Skeletal muscle satellite cell (primary cell): Measurements from ENCODE around the gene FBLN1.

ENCODE experiments used
- H3K27me3 ChIP-seq: 2 replicates; pipeline ENCODE4 v1.7.0; 2013; ENCODE audit warnings: low read length; ENCODE audit not compliant: control insufficient read depth, insufficient read depth
- H3K36me3 ChIP-seq: 2 replicates; pipeline ENCODE4 v1.7.0; 2013; ENCODE audit warnings: mild to moderate bottlenecking, control low read depth, low read length; ENCODE audit not compliant: insufficient read depth
- H3K4me1 ChIP-seq: 2 replicates; pipeline ENCODE4 v1.7.0; 2013; ENCODE audit warnings: low read length; ENCODE audit not compliant: control insufficient read depth, insufficient read depth
- H3K4me2 ChIP-seq: 2 replicates; pipeline ENCODE4 v1.7.0; 2013; ENCODE audit warnings: mild to moderate bottlenecking, low read length
- H3K4me3 ChIP-seq: 2 replicates; pipeline ENCODE4 v1.7.0; 2013; ENCODE audit warnings: low read length
- H3K9ac ChIP-seq: 2 replicates; pipeline ENCODE4 v1.7.0; 2013; ENCODE audit warnings: mild to moderate bottlenecking, low read depth, low read length, moderate library complexity
- H3K9me3 ChIP-seq: replicated peaks from 2 replicates; pipeline ENCODE4 v1.7.0; 2013; ENCODE audit warnings: mild to moderate bottlenecking, control low read depth, low read length

FBLN1 gene

GRCh38 chr22:45507798-45508197, 5.1 kb downstream of the FBLN1 start:
- Histone ChIP-seq H3K27me3 (no peaks in the 10 kb centered on the region), H3K4me1 (peaks cover 41% of the 10 kb centered on the region), H3K4me2 (no peak overlapping the region), H3K36me3 (no peaks in the 10 kb centered on the region), H3K9me3 (no peaks in the 10 kb centered on the region), H3K9ac (no peak overlapping the region), H3K4me3 (no peak overlapping the region)

GRCh38 chr22:45508814-45509213, 6.1 kb downstream of the FBLN1 start:
- Histone ChIP-seq H3K9me3 (no peaks in the 10 kb centered on the region), H3K4me1 (peaks cover 34% of the 10 kb centered on the region), H3K36me3 (no peaks in the 10 kb centered on the region), H3K9ac (no peak overlapping the region), H3K4me3 (no peak overlapping the region), H3K27me3 (no peaks in the 10 kb centered on the region), H3K4me2 (no peak overlapping the region)

- Histone ChIP-seq H3K4me1 (peaks cover 21% of the 10 kb centered on the region), H3K9ac (no peak overlapping the region), H3K4me3 (no peak overlapping the region), H3K27me3 (no peaks in the 10 kb centered on the region), H3K4me2 (no peak overlapping the region), H3K9me3 (no peaks in the 10 kb centered on the region), H3K36me3 (no peaks in the 10 kb centered on the region)
These were observed 7.9 kb downstream of the FBLN1 start for GRCh38 chr22:45510376-45511232.

GRCh38 chr22:45511847-45512261, 9.2 kb downstream of the FBLN1 start:
- H3K4me1 ChIP-seq = peaks cover 33% of the 10 kb centered on the region
- H3K9me3 ChIP-seq = no peaks in the 10 kb centered on the region
- H3K36me3 ChIP-seq = no peaks in the 10 kb centered on the region
- H3K4me3 ChIP-seq = no peak overlapping the region
- no peaks in the 10 kb centered on the region for H3K27me3 ChIP-seq
- H3K9ac ChIP-seq = peak overlapping the region; percentile 19
- peak overlapping the region; percentile 38 for H3K4me2 ChIP-seq

- Histone ChIP-seq H3K36me3 (no peaks in the 10 kb centered on the region), H3K4me3 (no peak overlapping the region), H3K4me2 (peak overlapping the region; percentile 38), H3K4me1 (peaks cover 38% of the 10 kb centered on the region), H3K9me3 (no peaks in the 10 kb centered on the region), H3K9ac (no peak overlapping the region), H3K27me3 (no peaks in the 10 kb centered on the region)
These were observed 9.7 kb downstream of the FBLN1 start for GRCh38 chr22:45512363-45512762.

- Histone ChIP-seq H3K36me3 (peaks cover 3% of the 10 kb centered on the region), H3K9me3 (no peaks in the 10 kb centered on the region), H3K4me2 (no peak overlapping the region), H3K27me3 (no peaks in the 10 kb centered on the region), H3K9ac (no peak overlapping the region), H3K4me3 (no peak overlapping the region), H3K4me1 (peaks cover 51% of the 10 kb centered on the region)
These were observed 13.0 kb downstream of the FBLN1 start for GRCh38 chr22:45515676-45516075.

GRCh38 chr22:45516163-45516562, 13.5 kb downstream of the FBLN1 start:
- Histone ChIP-seq H3K27me3 (no peaks in the 10 kb centered on the region), H3K36me3 (peaks cover 3% of the 10 kb centered on the region), H3K4me2 (no peak overlapping the region), H3K9me3 (no peaks in the 10 kb centered on the region), H3K4me1 (peaks cover 49% of the 10 kb centered on the region), H3K4me3 (no peak overlapping the region), H3K9ac (no peak overlapping the region)

- Histone ChIP-seq H3K4me2 (peak overlapping the region; percentile 15), H3K4me1 (peaks cover 42% of the 10 kb centered on the region), H3K9ac (peak overlapping the region; percentile 8), H3K36me3 (peaks cover 3% of the 10 kb centered on the region), H3K4me3 (no peak overlapping the region), H3K9me3 (no peaks in the 10 kb centered on the region), H3K27me3 (no peaks in the 10 kb centered on the region)
These were observed 14.4 kb downstream of the FBLN1 start for GRCh38 chr22:45516923-45517675.

GRCh38 chr22:45518136-45518535, 15.5 kb downstream of the FBLN1 start:
- Histone ChIP-seq H3K9ac (peak overlapping the region; percentile 20), H3K9me3 (no peaks in the 10 kb centered on the region), H3K4me1 (peaks cover 34% of the 10 kb centered on the region), H3K27me3 (no peaks in the 10 kb centered on the region), H3K4me2 (peak overlapping the region; percentile 54), H3K36me3 (peaks cover 3% of the 10 kb centered on the region), H3K4me3 (no peak overlapping the region)

- Histone ChIP-seq H3K27me3 (no peaks in the 10 kb centered on the region), H3K4me3 (peak overlapping the region; percentile 20), H3K36me3 (peaks cover 3% of the 10 kb centered on the region), H3K9ac (peak overlapping the region; percentile 33), H3K4me1 (peaks cover 34% of the 10 kb centered on the region), H3K9me3 (no peaks in the 10 kb centered on the region), H3K4me2 (peak overlapping the region; percentile 54)
These were observed 15.9 kb downstream of the FBLN1 start for GRCh38 chr22:45518580-45518991.

GRCh38 chr22:45521178-45521577, 18.5 kb downstream of the FBLN1 start:
- Histone ChIP-seq H3K9me3 (no peaks in the 10 kb centered on the region), H3K36me3 (peaks cover 3% of the 10 kb centered on the region), H3K27me3 (no peaks in the 10 kb centered on the region), H3K4me2 (no peak overlapping the region), H3K9ac (no peak overlapping the region), H3K4me1 (peaks cover 27% of the 10 kb centered on the region), H3K4me3 (no peak overlapping the region)
